ENCODE measurements around the gene PLXDC2.

The PLXDC2 gene

DNA sequence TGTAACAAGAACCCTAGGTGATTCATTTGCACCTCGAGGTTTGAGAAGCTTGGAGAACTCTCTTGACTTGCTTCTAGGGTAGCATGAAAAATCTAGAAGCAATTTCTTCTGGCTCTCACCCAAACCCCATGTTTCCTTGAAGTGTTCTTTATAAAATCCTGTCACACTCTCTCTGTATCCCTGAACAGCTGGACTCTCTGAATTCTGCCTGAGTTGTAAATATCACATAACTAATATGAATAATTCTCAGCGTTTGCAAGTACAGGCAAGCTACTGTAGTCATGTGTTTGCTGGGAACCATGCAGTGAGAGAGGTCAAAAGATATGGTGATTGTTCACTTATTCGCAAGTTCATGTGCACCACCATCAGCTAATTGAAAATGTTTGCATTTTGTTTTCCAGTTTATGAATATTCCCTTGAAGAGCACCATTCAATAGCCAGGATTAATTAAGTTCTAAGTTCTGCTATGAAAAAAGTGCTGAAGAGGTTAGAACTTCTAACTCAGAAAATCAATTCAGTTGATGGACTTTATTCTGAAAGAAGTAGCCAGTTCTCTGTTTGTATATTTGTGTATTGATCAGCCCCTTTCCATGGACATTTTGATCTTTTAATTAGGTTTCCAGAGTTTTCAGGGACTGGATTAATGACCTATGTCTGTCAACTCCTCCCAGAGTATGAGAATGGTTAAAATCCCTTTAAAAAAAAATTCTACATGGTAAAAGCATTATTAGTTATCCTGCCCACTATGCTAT, 243.0 kb downstream of the PLXDC2 start:
- TF ChIP-seq, protein P1, sequence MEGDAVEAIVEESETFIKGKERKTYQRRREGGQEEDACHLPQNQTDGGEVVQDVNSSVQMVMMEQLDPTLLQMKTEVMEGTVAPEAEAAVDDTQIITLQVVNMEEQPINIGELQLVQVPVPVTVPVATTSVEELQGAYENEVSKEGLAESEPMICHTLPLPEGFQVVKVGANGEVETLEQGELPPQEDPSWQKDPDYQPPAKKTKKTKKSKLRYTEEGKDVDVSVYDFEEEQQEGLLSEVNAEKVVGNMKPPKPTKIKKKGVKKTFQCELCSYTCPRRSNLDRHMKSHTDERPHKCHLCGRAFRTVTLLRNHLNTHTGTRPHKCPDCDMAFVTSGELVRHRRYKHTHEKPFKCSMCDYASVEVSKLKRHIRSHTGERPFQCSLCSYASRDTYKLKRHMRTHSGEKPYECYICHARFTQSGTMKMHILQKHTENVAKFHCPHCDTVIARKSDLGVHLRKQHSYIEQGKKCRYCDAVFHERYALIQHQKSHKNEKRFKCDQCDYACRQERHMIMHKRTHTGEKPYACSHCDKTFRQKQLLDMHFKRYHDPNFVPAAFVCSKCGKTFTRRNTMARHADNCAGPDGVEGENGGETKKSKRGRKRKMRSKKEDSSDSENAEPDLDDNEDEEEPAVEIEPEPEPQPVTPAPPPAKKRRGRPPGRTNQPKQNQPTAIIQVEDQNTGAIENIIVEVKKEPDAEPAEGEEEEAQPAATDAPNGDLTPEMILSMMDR (IDR thresholded peaks at IDR 0.05; ENCODE audit: borderline replicate concordance, insufficient read depth, low read depth, low read length) = no peak
- H3K4me3 ChIP-seq (ENCODE audit: low read depth, low read length) = no peak overlapping the region

DNA sequence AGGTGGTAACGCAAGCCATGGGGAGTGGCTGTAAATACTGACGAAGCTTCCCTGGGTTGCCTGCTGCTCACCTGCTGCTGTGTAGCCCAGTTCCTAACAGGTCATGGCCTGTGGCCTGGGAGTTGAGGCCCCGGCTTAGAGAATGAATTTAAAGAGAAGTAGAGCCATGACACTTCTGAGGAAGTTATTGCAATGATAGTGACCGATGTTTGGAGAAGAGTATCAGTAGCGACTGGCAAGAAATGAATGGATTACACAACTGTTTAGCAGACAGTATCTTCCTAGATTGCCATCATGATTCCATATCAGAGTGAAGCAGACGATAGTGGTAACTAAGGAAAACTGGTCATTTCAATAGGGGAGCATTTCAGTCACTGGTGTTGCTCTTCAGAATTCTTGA, 249.6 kb downstream of the PLXDC2 start:
- TF ChIP-seq, protein P1 (IDR thresholded peaks at IDR 0.05; ENCODE audit: borderline replicate concordance, insufficient read depth, low read depth, low read length) = no peak
- no peak overlapping the region for H3K4me3 ChIP-seq (ENCODE audit: low read depth, low read length)

DNA sequence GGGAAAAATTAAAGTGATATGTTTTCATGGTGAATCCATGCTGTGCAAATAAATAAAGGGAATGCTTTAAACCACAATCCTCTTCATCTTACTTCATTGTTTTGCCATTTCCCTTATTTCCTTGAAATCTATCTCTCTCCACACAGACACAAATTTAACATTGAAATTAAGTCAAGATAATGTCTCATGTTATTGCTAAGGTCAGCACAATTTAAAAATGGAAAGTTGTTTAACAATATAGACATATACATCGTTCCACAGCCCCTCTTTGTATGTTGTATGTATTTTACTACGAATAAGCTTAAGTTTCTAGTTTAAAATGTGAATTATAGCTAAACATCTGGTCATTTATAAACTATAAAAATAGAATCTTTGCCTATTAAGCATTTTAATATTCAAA, 256.9 kb downstream of the PLXDC2 start:
- H3K4me3 ChIP-seq (ENCODE audit: low read depth, low read length) = no peak overlapping the region
- TF ChIP-seq, protein P1 (IDR thresholded peaks at IDR 0.05; ENCODE audit: borderline replicate concordance, insufficient read depth, low read depth, low read length) = no peak

DNA sequence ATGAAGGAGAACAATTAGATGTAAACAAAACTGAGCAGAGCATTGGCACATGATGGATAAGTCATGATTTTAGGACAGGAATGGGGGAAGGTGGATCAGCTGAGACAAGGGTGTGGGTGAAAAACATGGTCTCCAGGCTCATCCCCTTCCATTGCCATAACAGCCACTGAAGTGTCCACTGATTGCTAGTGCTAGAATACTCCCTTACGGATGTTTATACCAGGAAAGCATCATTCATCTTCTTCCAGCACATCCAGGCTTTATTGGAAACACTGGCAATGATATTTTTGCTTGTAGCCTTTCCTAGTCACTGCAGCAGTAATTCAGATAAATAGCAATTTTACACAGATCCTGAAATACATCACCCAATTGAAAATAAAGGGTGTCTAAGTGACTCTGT, 259.5 kb downstream of the PLXDC2 start:
- TF ChIP-seq, protein P1 (IDR thresholded peaks at IDR 0.05; ENCODE audit: borderline replicate concordance, insufficient read depth, low read depth, low read length) = no peak
- no peak overlapping the region for H3K4me3 ChIP-seq (ENCODE audit: low read depth, low read length)

DNA sequence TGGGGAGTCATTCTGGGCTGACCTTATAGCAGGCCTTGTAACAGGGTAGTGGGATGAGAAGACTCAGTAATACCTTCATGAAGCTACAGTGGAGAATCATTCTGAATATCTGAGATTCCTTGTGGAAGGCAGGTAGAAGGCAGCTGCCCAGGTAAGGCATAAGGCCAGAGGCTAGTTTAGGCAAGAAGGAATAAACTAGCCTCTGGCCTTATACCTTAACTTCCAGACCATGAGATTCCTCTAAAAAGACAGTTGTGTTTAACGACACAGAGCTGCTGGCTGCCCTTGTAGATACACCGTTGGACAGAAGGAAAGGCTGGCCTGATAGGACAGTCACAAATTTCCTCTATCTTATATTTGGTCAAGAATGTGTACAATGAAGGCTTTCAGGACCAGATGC, 268.2 kb downstream of the PLXDC2 start:
- TF ChIP-seq, protein P1 (IDR thresholded peaks at IDR 0.05; ENCODE audit: borderline replicate concordance, insufficient read depth, low read depth, low read length) = no peak
- H3K4me3 ChIP-seq (ENCODE audit: low read depth, low read length) = no peak overlapping the region

DNA sequence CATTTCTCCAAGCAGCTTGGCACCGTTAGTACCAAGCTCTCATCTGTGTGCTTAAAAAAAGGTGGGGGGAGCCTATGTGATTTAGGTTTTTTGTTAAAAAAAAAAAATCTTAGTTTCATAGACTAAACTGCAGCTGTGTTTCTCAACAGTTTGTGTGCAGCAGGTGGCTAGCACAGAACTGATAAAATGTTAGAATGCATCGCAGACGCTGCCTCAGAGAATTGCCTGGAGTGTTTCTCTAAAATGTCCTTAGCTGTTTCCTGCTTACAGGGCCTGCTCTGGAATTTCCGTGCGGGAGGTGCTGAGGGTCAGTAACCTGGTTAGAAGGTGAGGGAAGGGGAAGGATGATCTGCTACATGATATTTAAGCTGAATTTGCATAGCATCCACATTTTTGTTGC, 268.9 kb downstream of the PLXDC2 start:
- TF ChIP-seq, protein P1 (IDR thresholded peaks at IDR 0.05; ENCODE audit: borderline replicate concordance, insufficient read depth, low read depth, low read length) = no peak
- no peak overlapping the region for H3K4me3 ChIP-seq (ENCODE audit: low read depth, low read length)

DNA sequence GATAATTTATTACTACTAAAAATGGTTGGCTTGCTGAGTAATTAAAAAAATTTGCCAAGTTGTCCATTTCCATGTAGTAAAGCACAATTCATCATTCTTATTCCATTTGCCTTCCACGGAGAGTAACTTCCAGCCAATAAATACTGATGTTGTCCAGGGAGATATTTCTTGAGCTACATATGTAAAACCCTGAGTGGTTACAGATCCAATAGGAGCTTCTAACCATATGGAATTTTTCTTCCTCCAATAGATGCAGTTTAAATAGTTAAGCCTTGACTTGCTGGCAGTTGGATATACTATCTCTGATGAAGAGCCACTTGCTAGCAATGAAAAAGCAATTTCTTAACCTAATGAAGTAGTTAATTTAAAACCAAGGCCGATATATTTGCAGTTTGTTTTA, 271.1 kb downstream of the PLXDC2 start:
- H3K4me3 ChIP-seq (ENCODE audit: low read depth, low read length) = no peak overlapping the region
- TF ChIP-seq, protein P1 (IDR thresholded peaks at IDR 0.05; ENCODE audit: borderline replicate concordance, insufficient read depth, low read depth, low read length) = no peak

Measured in GM12875 (cell line).